Vagina (tissue), 2 donors: ENCODE data around the gene ANO9.

Source experiments
- POLR2AphosphoS5 ChIP-seq, 2 donors: sonication (generic); formaldehyde crosslinking; IDR thresholded peaks; one replicate each; pipeline ENCODE4 v1.9.0; 2017; ENCODE audit warnings: antibody characterized with exemption in 2 of 2, mild to moderate bottlenecking in 2 of 2, low read depth in 1 of 2; ENCODE audit not compliant: insufficient read depth in 1 of 2
- TF ChIP-seq, protein P1 (sequence below), 3 experiments: fragments of 450-650 bp in 2 of 3; fragments of 200-600 bp in 1 of 3; sonication (generic) in 1 of 3; IDR thresholded peaks; one replicate each; pipeline ENCODE4 v1.5.1; 2017 to 2019; ENCODE audit warnings: antibody characterized with exemption in 3 of 3, mild to moderate bottlenecking in 2 of 3, moderate library complexity in 2 of 3

GRCh38 chr11:385594-386351 lies 56.0 kb downstream of the ANO9 start:
- TF ChIP-seq POLR2AphosphoS5 (IDR thresholded peaks at IDR 0.05; ENCODE audit: insufficient read depth in 1 of 2, low read depth in 1 of 2), result no peak
- TF ChIP-seq, protein P1, sequence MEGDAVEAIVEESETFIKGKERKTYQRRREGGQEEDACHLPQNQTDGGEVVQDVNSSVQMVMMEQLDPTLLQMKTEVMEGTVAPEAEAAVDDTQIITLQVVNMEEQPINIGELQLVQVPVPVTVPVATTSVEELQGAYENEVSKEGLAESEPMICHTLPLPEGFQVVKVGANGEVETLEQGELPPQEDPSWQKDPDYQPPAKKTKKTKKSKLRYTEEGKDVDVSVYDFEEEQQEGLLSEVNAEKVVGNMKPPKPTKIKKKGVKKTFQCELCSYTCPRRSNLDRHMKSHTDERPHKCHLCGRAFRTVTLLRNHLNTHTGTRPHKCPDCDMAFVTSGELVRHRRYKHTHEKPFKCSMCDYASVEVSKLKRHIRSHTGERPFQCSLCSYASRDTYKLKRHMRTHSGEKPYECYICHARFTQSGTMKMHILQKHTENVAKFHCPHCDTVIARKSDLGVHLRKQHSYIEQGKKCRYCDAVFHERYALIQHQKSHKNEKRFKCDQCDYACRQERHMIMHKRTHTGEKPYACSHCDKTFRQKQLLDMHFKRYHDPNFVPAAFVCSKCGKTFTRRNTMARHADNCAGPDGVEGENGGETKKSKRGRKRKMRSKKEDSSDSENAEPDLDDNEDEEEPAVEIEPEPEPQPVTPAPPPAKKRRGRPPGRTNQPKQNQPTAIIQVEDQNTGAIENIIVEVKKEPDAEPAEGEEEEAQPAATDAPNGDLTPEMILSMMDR (IDR thresholded peaks at IDR 0.05), result no peak
